GM12872 (cell line): ENCODE results near the gene GATAD2A.

Experiments
- TF ChIP-seq, protein P1 (sequence below): IDR thresholded peaks from 3 replicates; pipeline ENCODE4 v1.5.1; 2011; ENCODE audit warnings: low read depth, mild to moderate bottlenecking, low read length, moderate library complexity; ENCODE audit not compliant: insufficient read depth

GATAD2A gene

DNA sequence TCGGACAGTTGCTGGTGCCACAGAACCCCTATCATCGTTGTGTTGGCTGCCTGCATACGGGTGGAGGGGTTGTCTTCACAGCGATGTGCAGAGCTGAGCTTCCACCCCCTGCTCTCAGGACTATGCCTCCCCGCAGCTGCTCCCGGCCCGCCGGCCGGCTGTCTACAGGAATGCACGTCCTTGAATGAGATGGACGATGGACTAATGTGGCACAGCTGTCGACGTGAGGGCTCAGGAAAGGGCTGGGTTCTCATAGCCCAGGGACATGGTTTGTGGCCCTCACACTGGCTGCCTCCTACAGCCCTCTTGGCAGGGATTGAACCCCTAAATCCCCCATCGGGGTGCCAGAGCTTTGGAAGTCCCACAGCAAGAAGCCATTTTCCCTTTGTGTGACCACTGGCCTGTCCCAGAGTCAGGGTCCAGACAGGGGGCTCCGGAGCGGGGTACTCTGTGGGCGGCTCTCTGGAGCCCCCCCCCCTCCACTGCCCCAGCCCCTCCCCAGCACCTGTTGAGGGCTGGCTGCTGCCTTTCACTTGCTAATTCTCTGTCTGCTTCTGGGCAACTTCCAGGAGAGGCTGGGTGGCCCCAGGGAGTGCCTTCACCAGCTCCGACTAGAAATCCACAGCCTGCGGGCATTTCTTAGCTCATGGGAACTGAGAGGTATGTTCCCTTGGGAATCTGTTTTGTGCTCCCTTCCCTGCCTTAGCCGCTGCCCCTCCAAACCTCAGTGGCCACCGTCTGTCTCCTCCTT is 69.7 kb downstream of the GATAD2A start:
- TF ChIP-seq, protein P1, sequence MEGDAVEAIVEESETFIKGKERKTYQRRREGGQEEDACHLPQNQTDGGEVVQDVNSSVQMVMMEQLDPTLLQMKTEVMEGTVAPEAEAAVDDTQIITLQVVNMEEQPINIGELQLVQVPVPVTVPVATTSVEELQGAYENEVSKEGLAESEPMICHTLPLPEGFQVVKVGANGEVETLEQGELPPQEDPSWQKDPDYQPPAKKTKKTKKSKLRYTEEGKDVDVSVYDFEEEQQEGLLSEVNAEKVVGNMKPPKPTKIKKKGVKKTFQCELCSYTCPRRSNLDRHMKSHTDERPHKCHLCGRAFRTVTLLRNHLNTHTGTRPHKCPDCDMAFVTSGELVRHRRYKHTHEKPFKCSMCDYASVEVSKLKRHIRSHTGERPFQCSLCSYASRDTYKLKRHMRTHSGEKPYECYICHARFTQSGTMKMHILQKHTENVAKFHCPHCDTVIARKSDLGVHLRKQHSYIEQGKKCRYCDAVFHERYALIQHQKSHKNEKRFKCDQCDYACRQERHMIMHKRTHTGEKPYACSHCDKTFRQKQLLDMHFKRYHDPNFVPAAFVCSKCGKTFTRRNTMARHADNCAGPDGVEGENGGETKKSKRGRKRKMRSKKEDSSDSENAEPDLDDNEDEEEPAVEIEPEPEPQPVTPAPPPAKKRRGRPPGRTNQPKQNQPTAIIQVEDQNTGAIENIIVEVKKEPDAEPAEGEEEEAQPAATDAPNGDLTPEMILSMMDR: no peak

DNA sequence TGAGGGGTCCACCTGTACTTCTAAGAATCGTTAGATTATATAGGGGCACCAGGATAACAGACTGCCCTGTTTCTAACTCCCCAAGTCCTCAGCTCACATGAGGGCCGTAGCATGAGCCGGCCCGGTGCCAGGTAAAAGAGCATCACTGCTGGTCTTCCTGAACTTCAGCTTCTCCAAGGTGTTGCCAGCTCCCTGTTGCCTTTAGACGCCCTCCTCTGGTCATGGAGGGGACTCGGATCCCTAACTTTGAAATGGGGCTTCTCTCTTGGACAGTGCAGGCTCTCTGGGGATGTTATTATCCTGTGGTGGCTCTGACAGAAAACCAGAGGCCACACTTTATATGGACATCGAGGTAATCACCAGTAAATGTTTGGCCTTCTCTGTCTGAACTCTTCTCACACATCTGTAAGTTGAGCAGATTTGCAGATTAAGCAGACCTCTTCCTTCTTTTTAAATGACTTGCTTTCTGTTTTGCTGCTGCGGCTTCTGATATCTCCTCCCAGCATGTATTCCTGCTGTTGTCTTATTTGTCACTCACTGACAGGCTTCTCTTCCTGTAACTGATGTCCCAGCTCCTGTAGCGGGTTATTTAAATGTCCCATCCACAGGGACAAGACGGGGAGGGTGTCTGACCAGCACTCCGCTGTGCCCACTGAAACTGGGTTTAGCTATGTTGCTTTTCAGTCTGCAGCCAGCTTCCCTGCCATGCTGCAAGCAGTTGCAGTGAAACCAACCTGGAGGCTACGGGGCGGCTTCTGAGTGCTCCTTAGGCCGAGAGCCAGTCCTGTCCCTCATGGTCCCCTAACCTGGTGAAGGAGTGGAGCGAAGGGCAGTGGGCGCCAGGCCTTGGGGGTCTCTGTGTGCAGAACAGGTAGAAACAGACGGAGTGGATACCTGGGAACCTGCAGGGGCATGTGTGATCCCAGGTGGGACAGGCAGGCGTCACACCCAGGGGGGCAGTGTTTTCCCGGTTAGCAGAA is 70.7 kb downstream of the GATAD2A start:
- TF ChIP-seq, protein P1: peak; percentile 43; the same call in 2 of the 3 replicates

DNA sequence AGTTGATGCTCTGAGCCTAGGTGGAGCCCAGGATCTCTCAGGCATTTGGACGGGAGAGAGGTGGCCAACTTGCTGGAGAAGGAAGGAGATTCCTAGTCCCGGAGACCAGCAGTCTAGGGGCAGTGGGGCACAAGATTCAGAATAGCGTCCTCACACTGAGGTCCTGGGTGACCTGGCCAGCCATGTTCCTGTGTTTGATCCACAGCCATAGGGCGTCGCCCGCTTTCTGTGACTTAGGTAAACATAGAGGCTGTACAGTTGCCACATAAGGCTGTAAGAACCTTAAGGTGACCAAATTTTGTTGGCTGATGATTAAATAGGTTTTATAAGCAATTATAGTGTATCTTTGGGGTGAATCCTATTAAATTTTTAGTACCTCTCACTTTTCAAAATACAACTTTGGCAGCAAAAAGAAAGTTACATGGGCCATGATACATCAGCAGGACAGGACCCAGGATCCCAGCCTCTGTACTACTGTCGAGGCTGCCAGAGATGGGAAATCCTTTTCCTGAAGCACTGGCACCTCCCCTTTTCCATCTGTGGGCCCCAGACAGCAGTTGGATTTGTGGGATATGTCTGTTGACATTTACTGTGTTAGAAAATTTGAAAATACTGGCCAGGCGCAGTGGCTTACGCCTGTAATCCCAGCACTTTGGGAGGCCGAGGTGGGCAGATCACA is 72.4 kb downstream of the GATAD2A start:
- TF ChIP-seq, protein P1: no peak

DNA sequence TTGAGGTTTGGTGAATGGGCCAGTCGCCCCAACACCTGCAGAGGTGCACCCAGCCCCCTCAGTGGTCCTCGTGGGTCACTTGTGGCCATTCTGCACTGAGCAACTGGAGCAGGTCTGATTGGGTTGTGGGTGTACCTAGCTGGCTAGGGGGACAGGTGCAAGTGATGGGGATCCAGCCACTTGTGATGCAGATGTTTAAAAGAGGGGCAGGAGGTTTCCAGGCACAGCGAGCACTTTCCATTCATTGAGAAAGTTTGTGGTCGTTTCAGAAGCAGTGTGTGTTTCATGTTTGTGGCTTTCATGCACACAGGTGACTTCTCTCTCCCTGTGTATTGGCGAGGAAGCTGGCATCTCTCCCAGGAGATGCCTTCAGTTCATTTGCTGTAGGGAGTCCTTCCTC is 75.2 kb downstream of the GATAD2A start:
- TF ChIP-seq, protein P1: no peak

DNA sequence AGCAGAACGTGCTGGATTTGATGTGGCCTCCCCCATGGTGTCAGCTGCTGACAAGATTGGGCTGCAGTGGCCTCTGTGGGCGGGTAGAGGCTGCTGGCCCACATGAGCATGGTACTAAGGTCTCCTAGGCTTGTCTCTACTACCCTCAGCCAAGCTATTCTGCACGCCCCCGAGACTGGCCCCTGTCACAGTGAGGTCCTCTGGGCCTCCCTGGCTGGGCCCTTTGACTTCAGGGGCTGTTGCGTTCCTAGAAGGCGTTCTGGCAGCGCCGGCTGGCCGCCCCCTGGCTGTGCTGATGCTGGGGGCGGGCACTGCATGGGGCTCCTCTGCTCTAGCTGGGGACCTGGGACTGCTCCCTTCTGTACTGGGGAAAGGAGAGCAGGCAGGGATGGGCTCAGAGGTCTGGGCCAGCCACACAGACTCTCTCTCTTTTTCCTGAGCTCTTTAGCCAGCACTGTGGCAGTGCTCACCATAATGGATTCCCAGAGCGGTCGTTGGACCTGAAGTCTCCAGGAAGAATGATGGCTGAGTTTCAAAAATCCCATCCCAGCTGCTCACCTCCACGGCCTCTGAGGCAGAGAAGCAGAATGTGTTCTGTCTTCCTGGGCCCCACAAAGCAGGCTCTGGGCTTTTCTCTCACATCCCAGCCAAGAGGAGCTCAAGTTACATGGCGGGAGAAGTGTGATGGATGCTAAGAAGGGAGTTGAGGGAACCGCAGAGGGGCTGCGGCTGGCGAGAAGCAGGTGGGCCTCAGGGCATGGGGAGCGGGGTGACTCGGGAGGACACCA is 77.5 kb downstream of the GATAD2A start:
- TF ChIP-seq, protein P1: no peak

DNA sequence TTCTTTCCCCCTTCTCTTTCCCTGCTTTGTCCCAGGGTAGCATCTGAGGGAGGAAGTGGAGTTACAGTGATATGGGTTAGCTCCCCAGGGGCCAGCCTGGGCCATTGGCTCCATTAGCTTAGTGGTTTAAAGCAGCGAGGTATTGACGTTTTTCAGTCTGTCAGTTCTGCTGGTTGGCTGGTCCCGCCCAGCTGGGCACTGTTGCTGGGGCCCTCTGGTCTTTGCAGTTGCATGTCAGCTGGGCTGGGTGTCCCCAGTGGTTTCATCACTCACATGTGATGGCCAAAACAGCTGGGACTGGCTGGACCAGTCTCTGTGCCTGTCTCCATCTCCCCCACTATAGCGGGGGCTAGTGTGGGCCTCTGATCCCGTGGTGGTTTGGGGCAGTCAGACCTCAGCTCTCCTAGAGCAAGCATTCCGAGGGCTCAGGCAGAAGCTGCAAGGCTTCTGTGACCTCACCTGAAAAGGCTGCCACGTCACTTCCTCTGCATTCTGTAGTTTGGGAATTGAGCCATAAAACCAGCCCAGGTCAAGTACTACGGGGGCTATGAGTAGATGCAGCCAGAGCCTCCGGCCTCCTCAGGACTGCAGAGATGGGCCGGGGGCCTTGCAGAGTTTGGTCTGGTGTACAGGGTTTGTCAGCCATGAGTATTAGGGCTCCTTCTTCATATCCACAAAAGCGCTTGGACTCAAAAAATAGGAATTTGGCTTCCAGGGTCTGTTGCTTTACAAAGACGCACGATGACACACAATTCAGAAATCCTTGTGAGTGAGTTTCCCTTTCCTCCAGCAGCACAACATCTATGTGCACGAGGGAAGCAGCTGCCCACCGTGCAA is 79.9 kb downstream of the GATAD2A start:
- TF ChIP-seq, protein P1: no peak
